ENCODE measurements around the gene CCDC149.

DNA sequence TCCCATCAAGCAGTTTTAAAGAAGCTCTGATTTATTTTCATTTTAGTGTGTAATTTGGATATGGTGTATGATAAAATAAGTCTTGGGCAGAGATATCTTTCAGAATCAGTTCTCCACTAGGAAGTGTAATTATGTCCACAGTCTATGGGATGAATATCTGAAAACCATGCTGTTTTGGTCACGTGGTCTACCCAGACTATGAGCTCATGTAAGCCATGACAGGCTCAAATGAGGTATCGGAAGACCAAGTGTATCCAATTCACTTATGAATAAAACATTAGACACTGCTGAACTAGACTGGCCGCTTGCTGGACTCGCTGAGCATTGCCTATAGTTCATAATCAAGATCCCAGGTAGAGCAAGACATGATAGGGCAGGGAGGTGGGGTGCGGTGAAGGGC is 66.9 kb downstream of the CCDC149 start:
- TF ChIP-seq, protein P1, sequence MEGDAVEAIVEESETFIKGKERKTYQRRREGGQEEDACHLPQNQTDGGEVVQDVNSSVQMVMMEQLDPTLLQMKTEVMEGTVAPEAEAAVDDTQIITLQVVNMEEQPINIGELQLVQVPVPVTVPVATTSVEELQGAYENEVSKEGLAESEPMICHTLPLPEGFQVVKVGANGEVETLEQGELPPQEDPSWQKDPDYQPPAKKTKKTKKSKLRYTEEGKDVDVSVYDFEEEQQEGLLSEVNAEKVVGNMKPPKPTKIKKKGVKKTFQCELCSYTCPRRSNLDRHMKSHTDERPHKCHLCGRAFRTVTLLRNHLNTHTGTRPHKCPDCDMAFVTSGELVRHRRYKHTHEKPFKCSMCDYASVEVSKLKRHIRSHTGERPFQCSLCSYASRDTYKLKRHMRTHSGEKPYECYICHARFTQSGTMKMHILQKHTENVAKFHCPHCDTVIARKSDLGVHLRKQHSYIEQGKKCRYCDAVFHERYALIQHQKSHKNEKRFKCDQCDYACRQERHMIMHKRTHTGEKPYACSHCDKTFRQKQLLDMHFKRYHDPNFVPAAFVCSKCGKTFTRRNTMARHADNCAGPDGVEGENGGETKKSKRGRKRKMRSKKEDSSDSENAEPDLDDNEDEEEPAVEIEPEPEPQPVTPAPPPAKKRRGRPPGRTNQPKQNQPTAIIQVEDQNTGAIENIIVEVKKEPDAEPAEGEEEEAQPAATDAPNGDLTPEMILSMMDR (conservative IDR thresholded peaks at IDR 0.05 in 1 of 2, IDR thresholded peaks at IDR 0.05 in 1 of 2; ENCODE audit: extremely low read depth in 1 of 2, insufficient read depth in 1 of 2, low read depth in 1 of 2, low read length in 2 of 2): no peak
- TF ChIP-seq EZH2 (IDR thresholded peaks at IDR 0.05; ENCODE audit: borderline replicate concordance, low read length): no peak

Measured in mammary epithelial cell (primary cell).